ENCODE results near the gene ZNF362.

ZNF362 gene

GRCh38 chr1:33320619-33321165, 64.4 kb downstream of the ZNF362 start, which contains the start of gene A3GALT2:
TSS of gene A3GALT2 (minus strand) at chr1:33321098. CDS start at chr1:33321098, 0 bp downstream.
- no peaks in the 10 kb centered on the region; the same call in 1 of the 2 replicates for H3K27me3 ChIP-seq (replicated peaks; ENCODE audit: control insufficient read depth, insufficient read depth, low read length)
- peaks cover 7% of the 10 kb centered on the region for H3K36me3 ChIP-seq (ENCODE audit: control insufficient read depth, insufficient read depth, low read length)
- H3K4me3 ChIP-seq (replicated peaks; ENCODE audit: low read depth, low read length): no peak within 1 kb of the TSS
- no peak for TF ChIP-seq CTCF (IDR thresholded peaks at IDR 0.05; ENCODE audit: insufficient read depth, low read length, poor library complexity, severe bottlenecking)
- DNase-seq (ENCODE audit: extremely low read depth, insufficient read length): no peak

- H3K4me3 ChIP-seq (replicated peaks; ENCODE audit: low read depth, low read length): no peak overlapping the region
- H3K27me3 ChIP-seq (replicated peaks; ENCODE audit: control insufficient read depth, insufficient read depth, low read length): no peaks in the 10 kb centered on the region; the same call in 1 of the 2 replicates
- H3K36me3 ChIP-seq (ENCODE audit: control insufficient read depth, insufficient read depth, low read length): peaks cover 7% of the 10 kb centered on the region
- TF ChIP-seq CTCF (IDR thresholded peaks at IDR 0.05; ENCODE audit: insufficient read depth, low read length, poor library complexity, severe bottlenecking): no peak
- no peak for DNase-seq (ENCODE audit: extremely low read depth, insufficient read length)
These were observed 64.9 kb downstream of the ZNF362 start for GRCh38 chr1:33321178-33321577.

GRCh38 chr1:33322109-33322508, 65.8 kb downstream of the ZNF362 start:
- DNase-seq (ENCODE audit: extremely low read depth, insufficient read length): no peak
- TF ChIP-seq CTCF (IDR thresholded peaks at IDR 0.05; ENCODE audit: insufficient read depth, low read length, poor library complexity, severe bottlenecking): no peak
- Histone ChIP-seq H3K27me3 (replicated peaks; ENCODE audit: control insufficient read depth, insufficient read depth, low read length) (no peaks in the 10 kb centered on the region; the same call in 1 of the 2 replicates), H3K4me3 (replicated peaks; ENCODE audit: low read depth, low read length) (no peak overlapping the region), H3K36me3 (ENCODE audit: control insufficient read depth, insufficient read depth, low read length) (peaks cover 7% of the 10 kb centered on the region)

GRCh38 chr1:33322870-33323585, 66.7 kb downstream of the ZNF362 start:
- Histone ChIP-seq H3K4me3 (replicated peaks; ENCODE audit: low read depth, low read length) (no peak overlapping the region), H3K36me3 (ENCODE audit: control insufficient read depth, insufficient read depth, low read length) (peaks cover 12% of the 10 kb centered on the region), H3K27me3 (replicated peaks; ENCODE audit: control insufficient read depth, insufficient read depth, low read length) (no peaks in the 10 kb centered on the region)
- TF ChIP-seq CTCF (IDR thresholded peaks at IDR 0.05; ENCODE audit: insufficient read depth, low read length, poor library complexity, severe bottlenecking): no peak
- no peak for DNase-seq (ENCODE audit: extremely low read depth, insufficient read length)

GRCh38 chr1:33323663-33324477, 67.6 kb downstream of the ZNF362 start:
- no peak for DNase-seq (ENCODE audit: extremely low read depth, insufficient read length)
- Histone ChIP-seq H3K27me3 (replicated peaks; ENCODE audit: control insufficient read depth, insufficient read depth, low read length) (no peaks in the 10 kb centered on the region), H3K4me3 (replicated peaks; ENCODE audit: low read depth, low read length) (no peak overlapping the region), H3K36me3 (ENCODE audit: control insufficient read depth, insufficient read depth, low read length) (peaks cover 13% of the 10 kb centered on the region)
- no peak for TF ChIP-seq CTCF (IDR thresholded peaks at IDR 0.05; ENCODE audit: insufficient read depth, low read length, poor library complexity, severe bottlenecking)

Data from GM06990 (cell line).